OCI-LY3 (cell line): ENCODE data around the gene SPSB3.

Experiments used
- CTCF ChIP-seq: fragments of 200-600, 300-600 bp; sonication (generic); IDR thresholded peaks from 2 replicates; pipeline ENCODE4 v1.5.1; 2014; ENCODE audit warnings: antibody characterized with exemption, low read length, low read depth
- EZH2phosphoT487 ChIP-seq: fragments of 200-600 bp; shearing (Covaris generic); IDR thresholded peaks from 2 replicates; pipeline ENCODE4 v1.6.1; 2018; ENCODE audit warnings: antibody characterized with exemption, mixed run types, low read depth

- TF ChIP-seq CTCF (no peak), EZH2phosphoT487 (no peak)
Measured at GRCh38 chr16:1729445-1729844, 52.9 kb downstream of the SPSB3 start.
